ENCODE data around the gene SCN10A.

The SCN10A gene

GRCh38 chr3:38650248-38650951 is 165.6 kb downstream of the SCN10A start:
- no peak for DNase-seq

- peak; percentile 39 for DNase-seq
These were observed 166.3 kb downstream of the SCN10A start, which contains the start of gene SCN5A for GRCh38 chr3:38649500-38650247. Gene SCN5A, minus strand, starts transcription at chr3:38649687. Its CDS starts 16,380 bp downstream, at chr3:38633307.

DNA sequence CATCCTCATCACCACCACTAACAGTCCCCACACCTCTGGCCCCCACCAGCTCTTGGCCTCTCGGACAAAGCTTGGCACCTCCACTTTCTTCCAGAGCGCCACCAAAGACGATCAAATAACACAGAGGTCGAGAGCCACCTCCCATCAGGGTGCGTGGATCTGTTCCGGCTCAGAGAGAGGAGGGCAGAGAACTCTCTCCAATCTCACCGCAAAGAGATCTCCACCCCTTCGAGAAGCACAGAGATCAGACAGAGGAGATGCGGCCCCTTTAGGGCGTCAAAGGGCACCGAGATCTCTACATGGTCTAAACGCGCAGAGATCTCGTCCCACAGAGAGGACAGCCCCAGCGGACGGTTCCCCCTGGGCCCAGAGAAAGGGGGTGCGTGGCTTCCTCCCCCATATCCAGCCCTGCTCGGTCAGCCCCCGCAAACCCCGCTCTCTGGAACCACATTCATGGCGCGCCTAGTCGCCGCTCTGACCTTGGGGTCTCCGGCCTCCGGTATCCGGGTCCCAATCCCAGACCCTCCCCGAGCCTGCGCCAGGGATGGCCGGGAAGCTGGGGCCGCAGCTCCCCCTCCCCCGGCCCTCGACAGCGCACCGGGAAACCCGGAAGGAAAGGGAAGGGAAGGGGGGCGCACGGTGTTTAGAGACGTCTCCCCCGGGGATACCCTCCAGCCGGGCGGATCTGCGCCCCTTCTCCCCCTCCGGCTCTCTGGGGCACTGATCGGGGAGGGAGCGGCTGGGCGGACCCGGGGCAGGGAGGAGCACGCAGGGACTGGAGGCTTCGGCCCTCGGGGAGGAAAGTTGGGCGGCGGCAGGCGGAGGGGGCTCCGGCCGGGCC is 167.1 kb downstream of the SCN10A start:
- DNase-seq: no peak

DNA sequence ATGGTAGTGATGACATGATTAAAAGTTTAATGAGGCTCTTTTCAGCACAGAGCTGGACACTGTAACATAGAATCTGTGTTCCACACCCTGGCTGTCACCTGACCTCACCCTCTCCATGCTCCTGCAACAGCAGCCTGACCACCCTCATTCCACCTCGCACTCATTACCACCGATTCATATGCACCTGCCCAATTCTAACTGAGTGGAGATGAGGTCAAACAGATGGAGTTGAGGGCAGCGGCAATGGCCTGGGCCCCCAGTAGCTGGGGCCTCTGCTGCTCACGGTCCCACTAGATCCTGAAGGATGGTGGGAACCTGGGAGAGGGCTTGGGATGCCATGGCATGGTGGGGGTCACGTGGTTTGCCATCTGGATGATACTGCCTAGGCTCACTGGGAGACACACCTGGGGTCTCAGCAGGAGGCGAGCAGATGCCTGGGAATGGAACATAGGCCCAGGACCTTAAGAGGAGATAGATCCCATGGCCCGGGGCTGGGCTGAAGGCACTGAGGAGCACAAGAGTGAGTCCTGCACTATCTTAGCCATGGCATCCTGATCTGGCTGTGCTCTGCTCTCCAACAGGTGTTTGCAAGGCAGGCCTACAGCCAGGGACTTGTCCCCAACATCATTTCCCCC is 167.9 kb downstream of the SCN10A start:
- DNase-seq: no peak

- DNase-seq: no peak
These were observed 168.6 kb downstream of the SCN10A start for GRCh38 chr3:38647217-38647970.
